Measurements from ENCODE around the gene TMPRSS9. TPM values are rescaled to one million over a fixed set of nuclear protein-coding genes. Genes with fewer than 3 reads are reported as not detected.

The TMPRSS9 gene
- total RNA-seq, 1 donor from 2014 or later, result 0.41 TPM

DNA sequence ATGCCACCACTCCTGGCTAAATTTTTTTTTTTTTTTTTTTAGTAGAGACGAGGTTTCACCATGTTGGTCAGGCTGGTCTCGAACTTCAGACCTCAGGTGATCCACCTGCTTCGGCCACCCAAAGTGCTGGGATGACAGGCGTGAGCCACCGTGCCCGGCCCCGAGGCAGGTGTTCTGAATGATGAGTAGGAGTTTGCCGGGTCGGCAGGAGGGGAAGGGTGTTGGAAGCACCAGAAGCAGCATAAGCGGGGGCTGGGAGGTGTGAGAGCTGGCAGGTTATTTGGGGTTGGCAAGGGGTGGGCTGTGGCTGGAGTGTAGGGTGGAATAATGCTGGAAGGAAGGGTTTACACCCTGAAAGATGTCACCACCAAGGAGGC, 29.8 kb upstream of the TMPRSS9 start:
- Mint-ChIP-seq H3K4me1 (ENCODE audit: unreplicated experiment) (peaks cover 42% of the 10 kb centered on the region), H3K36me3 (no peaks in the 10 kb centered on the region), H3K27ac (peak overlapping the region; percentile 95), H3K4me3 (peak overlapping the region; percentile 82), H3K27me3 (no peaks in the 10 kb centered on the region), H3K9me3 (no peaks in the 10 kb centered on the region)
- TF ChIP-seq, protein P1, sequence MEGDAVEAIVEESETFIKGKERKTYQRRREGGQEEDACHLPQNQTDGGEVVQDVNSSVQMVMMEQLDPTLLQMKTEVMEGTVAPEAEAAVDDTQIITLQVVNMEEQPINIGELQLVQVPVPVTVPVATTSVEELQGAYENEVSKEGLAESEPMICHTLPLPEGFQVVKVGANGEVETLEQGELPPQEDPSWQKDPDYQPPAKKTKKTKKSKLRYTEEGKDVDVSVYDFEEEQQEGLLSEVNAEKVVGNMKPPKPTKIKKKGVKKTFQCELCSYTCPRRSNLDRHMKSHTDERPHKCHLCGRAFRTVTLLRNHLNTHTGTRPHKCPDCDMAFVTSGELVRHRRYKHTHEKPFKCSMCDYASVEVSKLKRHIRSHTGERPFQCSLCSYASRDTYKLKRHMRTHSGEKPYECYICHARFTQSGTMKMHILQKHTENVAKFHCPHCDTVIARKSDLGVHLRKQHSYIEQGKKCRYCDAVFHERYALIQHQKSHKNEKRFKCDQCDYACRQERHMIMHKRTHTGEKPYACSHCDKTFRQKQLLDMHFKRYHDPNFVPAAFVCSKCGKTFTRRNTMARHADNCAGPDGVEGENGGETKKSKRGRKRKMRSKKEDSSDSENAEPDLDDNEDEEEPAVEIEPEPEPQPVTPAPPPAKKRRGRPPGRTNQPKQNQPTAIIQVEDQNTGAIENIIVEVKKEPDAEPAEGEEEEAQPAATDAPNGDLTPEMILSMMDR (conservative IDR thresholded peaks at IDR 0.05), result no peak
- DNase-seq (ENCODE audit: extremely low spot score, unreplicated experiment), result no peak

DNA sequence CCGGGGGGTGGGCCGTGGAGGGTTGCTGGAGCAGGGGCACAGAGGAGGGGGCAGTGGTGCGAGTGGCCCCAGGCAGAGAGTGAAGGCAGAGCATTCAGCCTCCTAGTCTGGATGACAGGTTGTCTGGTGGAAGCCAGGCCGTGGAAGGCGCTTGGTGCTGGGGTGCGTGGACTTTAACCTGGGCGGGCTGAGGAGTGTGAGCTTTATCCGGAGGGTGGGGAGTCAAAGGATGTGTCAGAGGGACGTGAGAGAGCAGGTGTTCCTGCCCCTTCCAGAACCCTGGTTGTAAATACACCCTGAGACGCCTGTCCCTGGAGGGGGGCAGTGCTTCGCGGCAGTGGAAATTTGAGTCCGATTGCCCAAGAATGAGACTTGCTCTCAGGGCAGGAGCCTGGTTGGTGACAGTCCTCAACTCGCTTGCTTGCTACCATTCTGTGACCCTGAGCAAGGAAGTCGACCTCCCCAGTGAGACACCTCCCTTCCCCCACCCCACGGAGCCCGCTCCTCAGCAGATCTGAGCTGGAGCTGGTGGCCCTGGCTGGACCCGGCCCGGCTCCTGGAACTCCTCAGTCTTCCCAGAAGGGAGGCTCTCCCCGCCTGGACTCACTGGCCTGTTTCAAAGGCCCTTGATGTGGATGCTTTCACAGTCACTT, 29.3 kb upstream of the TMPRSS9 start:
- Mint-ChIP-seq H3K27me3 (no peaks in the 10 kb centered on the region), H3K27ac (peak overlapping the region; percentile 95), H3K36me3 (peaks cover 3% of the 10 kb centered on the region), H3K4me3 (peak overlapping the region; percentile 82), H3K9me3 (no peaks in the 10 kb centered on the region), H3K4me1 (ENCODE audit: unreplicated experiment) (peaks cover 41% of the 10 kb centered on the region)
- DNase-seq (ENCODE audit: extremely low spot score, unreplicated experiment), result no peak
- TF ChIP-seq, protein P1 (conservative IDR thresholded peaks at IDR 0.05), result no peak

DNA sequence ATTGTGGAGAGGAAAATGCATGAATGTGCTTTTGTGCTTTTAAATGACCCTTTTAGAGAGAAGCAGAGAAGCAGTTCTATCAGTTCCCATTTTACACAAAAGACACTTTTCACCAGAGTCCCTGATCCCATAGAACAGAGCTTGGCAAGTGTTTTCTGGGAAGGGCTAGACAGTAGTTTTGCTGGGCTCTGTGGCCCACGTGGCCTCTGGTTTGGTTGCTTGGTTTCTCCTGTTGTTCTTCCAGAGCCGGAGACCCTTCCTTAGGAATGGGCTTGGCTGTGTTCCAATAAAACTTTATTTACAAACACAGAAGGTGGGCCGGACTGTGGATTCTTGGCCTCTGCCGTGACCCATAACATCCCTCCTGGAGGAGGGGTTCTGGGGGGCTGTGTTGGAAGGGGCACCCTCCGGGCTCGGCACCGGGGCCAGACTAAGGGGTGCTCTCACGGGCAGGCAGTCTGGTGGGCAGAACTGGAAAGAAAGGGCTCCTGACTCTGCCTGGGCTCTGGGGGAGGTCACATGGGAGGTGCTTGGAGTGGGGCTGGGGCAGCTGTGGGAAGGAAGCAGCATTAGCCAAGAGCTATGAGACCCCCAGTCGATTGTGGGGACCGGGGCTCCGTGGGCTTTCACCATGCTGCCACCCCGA, 28.3 kb upstream of the TMPRSS9 start:
- Mint-ChIP-seq H3K27ac (peak overlapping the region; percentile 95), H3K4me1 (ENCODE audit: unreplicated experiment) (peaks cover 41% of the 10 kb centered on the region), H3K36me3 (peaks cover 10% of the 10 kb centered on the region), H3K4me3 (peak overlapping the region; percentile 82), H3K9me3 (no peaks in the 10 kb centered on the region), H3K27me3 (no peaks in the 10 kb centered on the region)
- DNase-seq (ENCODE audit: extremely low spot score, unreplicated experiment), result no peak
- TF ChIP-seq, protein P1 (conservative IDR thresholded peaks at IDR 0.05), result no peak

DNA sequence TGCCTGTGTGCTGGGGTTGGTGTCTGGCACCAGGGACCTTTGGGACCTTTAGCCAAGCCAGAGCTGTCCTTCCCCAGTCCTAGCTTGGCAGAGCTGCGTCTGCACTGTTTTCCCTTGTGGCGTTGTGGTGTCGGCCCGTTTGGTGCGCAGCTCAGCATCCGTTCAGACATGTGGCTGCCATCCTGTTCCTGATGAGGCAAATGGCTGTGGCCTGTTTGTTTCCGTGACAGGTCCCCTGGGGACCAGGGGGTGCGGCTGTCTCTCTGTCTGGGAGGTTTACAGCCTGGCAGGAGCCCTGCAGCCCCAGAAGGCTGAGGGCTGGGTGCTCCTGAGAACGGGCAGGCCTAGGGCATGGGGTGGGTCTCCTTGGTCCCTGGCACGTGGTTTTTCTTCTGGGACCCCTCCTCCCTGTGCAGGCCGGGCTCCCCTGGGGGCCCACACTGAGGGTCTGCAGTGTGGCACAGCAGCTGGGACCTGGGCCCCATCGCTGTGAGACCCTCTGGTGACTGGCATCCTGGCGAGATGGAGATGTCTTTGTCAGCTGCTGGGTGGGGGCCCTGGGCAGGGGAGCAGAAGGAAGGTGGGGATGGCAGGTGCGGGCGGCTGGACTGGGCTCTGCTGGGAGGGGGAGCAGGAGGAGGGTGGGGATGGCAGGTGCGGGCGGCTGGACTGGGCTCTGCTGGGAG, 27.6 kb upstream of the TMPRSS9 start:
- Mint-ChIP-seq H3K4me1 (ENCODE audit: unreplicated experiment) (peaks cover 38% of the 10 kb centered on the region), H3K27me3 (no peaks in the 10 kb centered on the region), H3K27ac (peak overlapping the region; percentile 95), H3K9me3 (no peaks in the 10 kb centered on the region), H3K4me3 (no peak overlapping the region), H3K36me3 (peaks cover 12% of the 10 kb centered on the region)
- no peak for DNase-seq (ENCODE audit: extremely low spot score, unreplicated experiment)
- TF ChIP-seq, protein P1 (conservative IDR thresholded peaks at IDR 0.05), result no peak

DNA sequence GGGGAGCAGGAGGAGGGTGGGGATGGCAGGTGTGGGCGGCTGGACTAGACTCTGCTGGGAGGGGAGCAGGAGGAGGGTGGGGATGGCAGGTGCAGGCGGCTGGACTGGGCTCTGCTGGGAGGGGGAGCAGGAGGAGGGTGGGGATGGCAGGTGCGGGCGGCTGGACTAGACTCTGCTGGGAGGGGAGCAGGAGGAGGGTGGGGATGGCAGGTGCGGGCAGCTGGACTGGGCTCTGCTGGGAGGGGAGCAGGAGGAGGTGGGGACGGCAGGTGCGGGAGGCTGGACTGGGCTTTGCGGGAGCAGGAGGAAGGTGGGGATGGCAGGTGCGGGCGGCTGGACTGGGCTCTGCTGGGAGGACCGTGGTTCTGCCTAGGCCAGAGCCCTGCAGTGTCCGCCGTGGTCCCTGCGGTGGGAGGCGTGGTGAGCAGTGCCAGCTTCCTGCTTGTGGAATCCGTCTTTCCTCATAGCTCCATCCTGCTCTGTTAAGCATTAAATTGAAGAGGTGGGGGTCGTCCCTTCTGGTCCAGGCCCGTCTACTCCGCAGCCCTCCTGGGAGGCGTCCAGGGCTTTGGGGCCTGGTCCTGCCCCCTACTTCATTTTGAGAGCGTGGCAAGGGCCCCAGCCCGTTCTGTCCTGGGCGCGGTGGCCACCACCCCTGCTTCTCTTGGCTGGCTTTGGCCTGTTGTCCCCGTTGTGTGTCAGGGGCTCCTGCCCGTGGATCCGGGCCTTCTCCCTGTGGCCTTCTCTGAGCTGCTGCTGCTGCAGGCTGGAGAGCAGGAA, 26.8 kb upstream of the TMPRSS9 start:
- TF ChIP-seq, protein P1 (conservative IDR thresholded peaks at IDR 0.05), result no peak
- peaks cover 14% of the 10 kb centered on the region for H3K36me3 Mint-ChIP-seq
- peak overlapping the region; percentile 72 for H3K27ac Mint-ChIP-seq
- H3K27me3 Mint-ChIP-seq, result no peaks in the 10 kb centered on the region
- no peaks in the 10 kb centered on the region for H3K9me3 Mint-ChIP-seq
- H3K4me3 Mint-ChIP-seq, result peak overlapping the region; percentile 49
- peaks cover 38% of the 10 kb centered on the region for H3K4me1 Mint-ChIP-seq (ENCODE audit: unreplicated experiment)
- DNase-seq (ENCODE audit: extremely low spot score, unreplicated experiment), result no peak
